PC-3 (cell line): ENCODE measurements around the gene PSMD10.

Experiments used
- CTCF ChIP-seq: fragments of 300-600 bp; sonication (generic); conservative IDR thresholded peaks from 2 replicates; pipeline ENCODE4 v1.5.1; 2017; ENCODE audit warnings: antibody characterized with exemption, low read depth, mild to moderate bottlenecking, low read length
- EZH2 ChIP-seq: fragments of 300-600 bp; sonication (generic); IDR thresholded peaks from one replicate; pipeline ENCODE4 v1.6.1; 2017; ENCODE audit warnings: antibody characterized with exemption, mild to moderate bottlenecking, low read length; ENCODE audit not compliant: unreplicated experiment

- TF ChIP-seq CTCF (no peak), EZH2 (no peak)
Observed at GRCh38 chrX:108044554-108045256, 46.6 kb downstream of the PSMD10 start, which contains the start of gene VSIG1.
